Neural cell (in vitro differentiated cells): ENCODE results near the gene TSPAN18. TPM values are rescaled to one million over a fixed set of nuclear protein-coding genes. Genes with fewer than 3 reads are reported as not detected.
A peak's percentile ranks its signal among the peaks of the same experiment; 100 is the strongest.

ENCODE experiments used
- H2AFZ ChIP-seq: fragments of 200-600, 300-800 bp; sonication (generic), shearing (Covaris generic); 2 replicates; pipeline ENCODE4 v1.6.0; 2014; ENCODE audit warnings: low read depth, mild to moderate bottlenecking, antibody characterized with exemption, low read length, moderate library complexity
- H3F3A ChIP-seq: fragments of 200-600 bp; shearing (Covaris generic); 2 replicates; pipeline ENCODE4 v1.6.1; 2016; ENCODE audit warnings: mild to moderate bottlenecking, moderate library complexity, mixed read lengths, antibody characterized with exemption, low read length; ENCODE audit not compliant: insufficient read depth, poor library complexity, severe bottlenecking
- H3K27ac ChIP-seq: fragments of 200-600, 300-800 bp; sonication (generic), shearing (Covaris generic); 2 replicates; pipeline ENCODE4 v1.5.1; 2014; ENCODE audit warnings: mild to moderate bottlenecking, low read length, moderate library complexity
- H3K27me3 ChIP-seq: fragments of 300-800, 200-600 bp; sonication (generic), shearing (Covaris generic); 2 replicates; pipeline ENCODE4 v1.6.0; 2014; ENCODE audit warnings: mild to moderate bottlenecking, low read depth, low read length, moderate library complexity; ENCODE audit not compliant: insufficient read depth
- H3K36me3 ChIP-seq: fragments of 300-800, 200-600 bp; sonication (generic), shearing (Covaris generic); 2 replicates; pipeline ENCODE4 v1.5.1; 2014; ENCODE audit warnings: mild to moderate bottlenecking, antibody characterized with exemption, low read length, moderate library complexity; ENCODE audit not compliant: insufficient read depth
- H3K4me2 ChIP-seq: fragments of 300-800, 200-600 bp; sonication (generic), shearing (Covaris generic); 2 replicates; pipeline ENCODE4 v1.6.0; 2014; ENCODE audit warnings: mild to moderate bottlenecking, low read length
- H3K4me3 ChIP-seq: fragments of 300-800, 200-600 bp; sonication (generic), shearing (Covaris generic); 2 replicates; pipeline ENCODE4 v1.5.1; 2014; ENCODE audit warnings: mild to moderate bottlenecking, low read length, moderate library complexity
- H3K79me2 ChIP-seq: fragments of 200-600 bp; shearing (Covaris generic); replicated peaks from 2 replicates; pipeline ENCODE4 v1.6.0; 2014; ENCODE audit warnings: mild to moderate bottlenecking, low read length, moderate library complexity; ENCODE audit not compliant: insufficient read depth
- H3K9ac ChIP-seq: fragments of 300-800, 200-600 bp; sonication (generic), shearing (Covaris generic); 2 replicates; pipeline ENCODE4 v1.6.1; 2016; ENCODE audit warnings: mild to moderate bottlenecking, low read length, mixed read lengths
- H3K9me2 ChIP-seq: fragments of 200-600 bp; shearing (Covaris generic); 2 replicates; pipeline ENCODE4 v1.6.1; 2016; ENCODE audit warnings: mild to moderate bottlenecking, low read length, mixed read lengths; ENCODE audit not compliant: insufficient read depth
- H3K9me3 ChIP-seq: fragments of 200-600, 300-800 bp; sonication (generic), shearing (Covaris generic); 2 replicates; pipeline ENCODE4 v1.6.1; 2016; ENCODE audit warnings: mild to moderate bottlenecking, mixed run types, low read length, moderate library complexity, mixed read lengths
- H4K20me1 ChIP-seq: fragments of 200-600 bp; shearing (Covaris generic); 2 replicates; pipeline ENCODE4 v1.6.1; 2016; ENCODE audit warnings: mild to moderate bottlenecking, mixed run types; ENCODE audit not compliant: insufficient read depth
- CTCF ChIP-seq: fragments of 450-650 bp; IDR thresholded peaks from 2 replicates; pipeline ENCODE4 v1.5.1; 2014; ENCODE audit warnings: antibody characterized with exemption, mild to moderate bottlenecking, moderate library complexity; ENCODE audit not compliant: poor library complexity, severe bottlenecking
- EP300 ChIP-seq: fragments of 450-650 bp; conservative IDR thresholded peaks from 2 replicates; pipeline ENCODE4 v1.6.1; 2014; ENCODE audit warnings: antibody characterized with exemption, mild to moderate bottlenecking, moderate library complexity; ENCODE audit not compliant: poor library complexity, severe bottlenecking
- EZH2 ChIP-seq: fragments of 200-600, 300-800 bp; shearing (Covaris generic), sonication (generic); IDR thresholded peaks from 2 replicates; pipeline ENCODE4 v1.6.1; 2014; ENCODE audit warnings: antibody characterized with exemption, low read length, borderline replicate concordance, mild to moderate bottlenecking; ENCODE audit not compliant: insufficient read depth, poor library complexity, severe bottlenecking
- MXI1 ChIP-seq: fragments of 450-650 bp; conservative IDR thresholded peaks from 2 replicates; pipeline ENCODE4 v1.6.1; 2014; ENCODE audit warnings: antibody characterized with exemption, mild to moderate bottlenecking; ENCODE audit not compliant: poor library complexity, severe bottlenecking
- POLR2AphosphoS5 ChIP-seq: IDR thresholded peaks from 2 replicates; pipeline ENCODE4 v1.6.1; 2012
- RAD21 ChIP-seq: fragments of 450-650 bp; conservative IDR thresholded peaks from 2 replicates; pipeline ENCODE4 v1.6.1; 2014; ENCODE audit warnings: antibody characterized with exemption, mild to moderate bottlenecking, moderate library complexity
- REST ChIP-seq: IDR thresholded peaks from 2 replicates; pipeline ENCODE4 v1.6.1; 2012; ENCODE audit warnings: borderline replicate concordance
- SMC3 ChIP-seq: fragments of 450-650 bp; conservative IDR thresholded peaks from 2 replicates; pipeline ENCODE4 v1.6.1; 2014; ENCODE audit warnings: antibody characterized with exemption, mild to moderate bottlenecking, moderate library complexity; ENCODE audit not compliant: poor library complexity
- TAF1 ChIP-seq: IDR thresholded peaks from 2 replicates; pipeline ENCODE4 v1.6.1; 2012; ENCODE audit warnings: low read depth
- polyA plus RNA-seq: library from polyadenylated mRNA; depleted of rRNA; stranded (reverse); fragments of >200 nt; gene quantifications from 2 replicates; pipeline ENCODE4 v1.2.3, GENCODE V29; 2014

Gene TSPAN18
- polyA plus RNA-seq, 1 donor from 2014 or later = 8.4 TPM

GRCh38 chr11:44808053-44808753, 81.4 kb downstream of the TSPAN18 start:
- TF ChIP-seq EZH2 = no peak
- TF ChIP-seq POLR2AphosphoS5 = peak; percentile 75
- no peak for TF ChIP-seq CTCF
- peak; percentile 60 for TF ChIP-seq EP300
- TF ChIP-seq REST = peak; percentile 62
- no peak for TF ChIP-seq MXI1
- TF ChIP-seq SMC3 = no peak
- TF ChIP-seq TAF1 = no peak
- TF ChIP-seq RAD21 = no peak

GRCh38 chr11:44809283-44809682, 82.5 kb downstream of the TSPAN18 start:
- Histone ChIP-seq H3K36me3 (no peaks in the 10 kb centered on the region), H3K27me3 (no peaks in the 10 kb centered on the region), H3K79me2 (peaks cover 11% of the 10 kb centered on the region), H3K4me2 (no peak overlapping the region), H3K9ac (peak overlapping the region; percentile 41), H3F3A (no peaks in the 10 kb centered on the region), H3K27ac (peak overlapping the region; percentile 68), H3K4me3 (no peak overlapping the region), H4K20me1 (no peaks in the 10 kb centered on the region), H3K9me2 (no peaks in the 10 kb centered on the region), H3K9me3 (no peaks in the 10 kb centered on the region), H2AFZ (no peak overlapping the region)
- TF ChIP-seq EP300 (no peak), MXI1 (no peak), RAD21 (no peak), TAF1 (no peak), CTCF (no peak), REST (no peak), SMC3 (no peak), POLR2AphosphoS5 (no peak), EZH2 (no peak)

More at GRCh38 chr11:44808053-44808753, 81.4 kb downstream of the TSPAN18 start:
- H3K27me3 ChIP-seq = no peaks in the 10 kb centered on the region
- H2AFZ ChIP-seq = no peak overlapping the region
- H3K4me2 ChIP-seq = no peak overlapping the region
- H3K9me3 ChIP-seq = no peaks in the 10 kb centered on the region
- no peaks in the 10 kb centered on the region for H3K9me2 ChIP-seq
- H3F3A ChIP-seq = no peaks in the 10 kb centered on the region
- H3K4me3 ChIP-seq = no peak overlapping the region
- H3K79me2 ChIP-seq = peaks cover 5% of the 10 kb centered on the region
- H3K36me3 ChIP-seq = no peaks in the 10 kb centered on the region
- H4K20me1 ChIP-seq = no peaks in the 10 kb centered on the region
- H3K9ac ChIP-seq = peak overlapping the region; percentile 41
- peak overlapping the region; percentile 68 for H3K27ac ChIP-seq
